NB4 (cell line): ENCODE data around the gene SND1.

Experiments
- DNase-seq: peaks from one replicate; pipeline ENCODE4 v3.0.0; 2010; ENCODE audit warnings: low read depth
- H3K4me3 ChIP-seq: one replicate; pipeline ENCODE4 v1.5.1; 2011; ENCODE audit warnings: mild to moderate bottlenecking, low read depth, low read length, moderate library complexity
- CTCF ChIP-seq: IDR thresholded peaks from one replicate; pipeline ENCODE4 v1.5.1; 2012; ENCODE audit warnings: low read depth, low read length
- MAX ChIP-seq: IDR thresholded peaks from 2 replicates; pipeline ENCODE4 v1.6.1; 2011; ENCODE audit warnings: low read depth, low read length
- MYC ChIP-seq: IDR thresholded peaks from 2 replicates; pipeline ENCODE4 v1.6.1; 2011; ENCODE audit warnings: low read depth, low read length
- POLR2A ChIP-seq: IDR thresholded peaks from 2 replicates; pipeline ENCODE4 v1.6.1; 2011; ENCODE audit warnings: mild to moderate bottlenecking; ENCODE audit not compliant: insufficient read length; ENCODE audit errors: extremely low read depth

Gene SND1

GRCh38 chr7:127878791-127879190 lies 226.8 kb downstream of the SND1 start:
- H3K4me3 ChIP-seq, result no peak overlapping the region
- TF ChIP-seq CTCF, result no peak
- no peak for DNase-seq

GRCh38 chr7:127879436-127879835 lies 227.4 kb downstream of the SND1 start:
- TF ChIP-seq MAX, result no peak
- TF ChIP-seq POLR2A, result no peak
- TF ChIP-seq CTCF, result no peak
- no peak for TF ChIP-seq MYC
- no peak for DNase-seq
- H3K4me3 ChIP-seq, result no peak overlapping the region

- H3K4me3 ChIP-seq, result no peak overlapping the region
- TF ChIP-seq POLR2A, result no peak
- TF ChIP-seq CTCF, result no peak
- no peak for TF ChIP-seq MYC
- TF ChIP-seq MAX, result no peak
- no peak for DNase-seq
These were observed 227.9 kb downstream of the SND1 start for GRCh38 chr7:127879942-127880341.

- no peak for DNase-seq
- no peak for TF ChIP-seq CTCF
- no peak for TF ChIP-seq MAX
- TF ChIP-seq MYC, result no peak
- TF ChIP-seq POLR2A, result no peak
- no peak overlapping the region for H3K4me3 ChIP-seq
These were observed 228.5 kb downstream of the SND1 start for GRCh38 chr7:127880454-127880853.

- TF ChIP-seq POLR2A, result no peak
- TF ChIP-seq MAX, result no peak
- TF ChIP-seq MYC, result no peak
- TF ChIP-seq CTCF, result no peak
- no peak for DNase-seq
- no peak overlapping the region for H3K4me3 ChIP-seq
These were observed 229.6 kb downstream of the SND1 start for GRCh38 chr7:127881564-127881963.

- H3K4me3 ChIP-seq, result no peak overlapping the region
- no peak for DNase-seq
- TF ChIP-seq CTCF (no peak), MAX (no peak), MYC (no peak), POLR2A (no peak)
These were observed 230.4 kb downstream of the SND1 start for GRCh38 chr7:127882313-127882920.
